Activated naive CD4-positive, alpha-beta T cell treated with anti-CD3 and anti-CD28 coated beads for 36 hours (primary cell): ENCODE results near the gene UBE2G2. TPM values are rescaled to one million over a fixed set of nuclear protein-coding genes. Genes with fewer than 3 reads are reported as not detected.

Experiments used
- CTCF ChIA-PET: fragments of 350-600 bp; sonication (Branson Sonifier 250); formaldehyde crosslinking; loops from one replicate; lab custom pipeline; 2021; ENCODE audit warnings: antibody characterized with exemption; lab: Charles Lee
- DNase-seq: peaks from one replicate; pipeline ENCODE4 v3.0.0-alpha.2; 2020
- H3K27ac Mint-ChIP-seq: one replicate; pipeline ENCODE4 v1.8.0; 2021; ENCODE audit warnings: mild to moderate bottlenecking, mixed read lengths
- H3K27me3 Mint-ChIP-seq: one replicate; pipeline ENCODE4 v1.8.0; 2021; ENCODE audit warnings: low read depth, mixed read lengths
- H3K36me3 Mint-ChIP-seq: one replicate; pipeline ENCODE4 v1.8.0; 2021; ENCODE audit warnings: low read depth, mixed read lengths
- H3K4me1 Mint-ChIP-seq: one replicate; pipeline ENCODE4 v1.8.0; 2021; ENCODE audit warnings: low read depth, mixed read lengths
- H3K4me3 Mint-ChIP-seq: one replicate; pipeline ENCODE4 v1.8.0; 2021; ENCODE audit warnings: mild to moderate bottlenecking, moderate library complexity, mixed read lengths
- H3K9me3 Mint-ChIP-seq: one replicate; pipeline ENCODE4 v1.8.0; 2021; ENCODE audit warnings: mixed read lengths
- intact Hi-C: fragments of 100-400 bp; cut with micrococcal nuclease; formaldehyde crosslinking; loops from one replicate; pipeline ENCODE4 v1.15.1; 2023
- total RNA-seq, 2 experiments: library from RNA; stranded (reverse); gene quantifications; one replicate each; pipeline ENCODE4 v1.2.3, GENCODE V29; 2021

UBE2G2 gene
- total RNA-seq, 2 experiments from 2014 or later: 94.0 to 95.2 TPM

DNA sequence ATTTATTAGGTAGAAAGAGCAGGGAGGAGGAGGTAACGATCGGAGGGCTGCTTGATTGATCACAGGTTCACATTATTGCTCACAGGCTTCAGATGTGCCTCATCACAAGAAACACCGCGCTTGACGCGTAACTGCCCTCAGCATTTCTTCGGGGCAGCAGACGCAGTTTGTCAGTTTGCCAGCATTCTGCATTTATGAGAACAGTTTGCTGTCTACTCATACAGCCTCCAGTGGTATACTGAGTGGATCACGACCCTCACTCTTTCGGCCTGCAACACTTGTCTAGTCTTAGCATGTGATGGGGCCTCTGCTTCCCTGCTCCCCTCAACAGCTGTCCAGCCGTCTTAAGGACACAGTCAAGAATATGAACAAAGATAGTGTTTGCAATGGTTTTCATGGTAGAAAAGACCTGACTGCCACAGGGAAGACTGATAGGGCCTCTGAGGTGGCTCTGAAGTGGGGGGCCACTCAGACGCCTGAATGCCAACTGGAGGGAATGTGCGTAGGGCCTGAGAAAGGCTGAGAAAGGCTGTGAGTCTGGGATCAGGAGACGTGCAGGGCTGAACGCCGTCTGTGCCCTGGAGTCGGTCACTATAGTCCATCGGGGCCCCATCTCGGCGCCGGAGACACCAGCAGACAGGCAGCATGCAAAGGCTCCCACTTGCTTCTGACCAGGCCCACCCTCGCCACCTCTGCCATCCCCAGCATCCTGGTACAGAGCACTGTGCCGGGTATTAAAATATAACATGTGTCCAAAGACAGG lies 45.0 kb downstream of the UBE2G2 start:
- H3K9me3 Mint-ChIP-seq: no peaks in the 10 kb centered on the region
- no peak overlapping the region for H3K27ac Mint-ChIP-seq
- H3K27me3 Mint-ChIP-seq: no peaks in the 10 kb centered on the region
- intact Hi-C loops: no loop called here
- no peak for DNase-seq
- CTCF ChIA-PET: no interaction called here
- H3K4me3 Mint-ChIP-seq: no peak overlapping the region
- H3K36me3 Mint-ChIP-seq: no peaks in the 10 kb centered on the region
- H3K4me1 Mint-ChIP-seq: no peaks in the 10 kb centered on the region

DNA sequence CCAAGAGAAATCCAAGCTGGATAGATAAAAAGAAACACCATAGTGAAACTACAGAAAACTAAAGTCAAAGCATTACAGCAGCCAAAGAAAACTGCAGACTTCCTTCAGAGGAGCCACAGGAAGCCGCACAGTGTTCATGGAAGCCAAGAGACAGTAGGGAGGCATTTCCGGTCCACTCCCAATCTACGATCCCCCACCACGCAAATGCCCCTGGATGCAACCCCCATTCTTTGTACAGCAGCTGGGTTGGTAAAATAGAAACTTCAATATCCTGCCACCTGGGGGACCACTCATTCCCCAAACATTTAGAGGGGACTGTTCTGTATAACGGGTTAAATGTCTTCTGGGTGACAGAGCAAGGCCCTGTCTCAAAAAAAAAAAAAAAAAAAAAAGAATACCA lies 46.4 kb downstream of the UBE2G2 start:
- no peaks in the 10 kb centered on the region for H3K36me3 Mint-ChIP-seq
- H3K9me3 Mint-ChIP-seq: no peaks in the 10 kb centered on the region
- intact Hi-C loops: no loop called here
- peaks cover 7% of the 10 kb centered on the region for H3K27me3 Mint-ChIP-seq
- no peak overlapping the region for H3K27ac Mint-ChIP-seq
- CTCF ChIA-PET: interaction anchor here (0.6 to 0.9 kb wide), 2 partner anchors 13 to 487 kb away, joined by 3 read pairs; no protein-coding TSS in a partner anchor
- H3K4me3 Mint-ChIP-seq: no peak overlapping the region
- H3K4me1 Mint-ChIP-seq: no peaks in the 10 kb centered on the region
- no peak for DNase-seq

DNA sequence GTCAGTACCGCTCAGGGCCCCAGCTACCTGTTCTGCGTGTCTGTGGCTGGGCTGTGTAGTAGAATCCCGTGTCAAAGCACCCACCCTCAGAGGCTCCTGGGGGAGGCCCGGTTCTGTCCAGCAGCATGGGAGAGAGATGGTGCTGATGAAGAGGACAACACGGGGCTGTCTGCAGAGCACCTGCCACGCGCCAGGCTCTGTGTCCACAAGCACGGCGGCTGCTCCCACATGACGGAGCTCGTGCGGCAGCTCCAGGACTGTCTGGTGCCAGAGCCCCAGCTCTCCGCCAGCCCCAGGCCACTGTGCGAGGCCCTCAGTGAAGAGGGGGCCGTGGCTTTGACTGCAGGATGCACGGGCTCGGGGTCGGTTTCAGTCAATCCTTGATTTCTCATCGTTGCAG lies 48.3 kb downstream of the UBE2G2 start:
- DNase-seq: no peak
- H3K27ac Mint-ChIP-seq: no peak overlapping the region
- no peaks in the 10 kb centered on the region for H3K9me3 Mint-ChIP-seq
- intact Hi-C loops: no loop called here
- H3K4me1 Mint-ChIP-seq: no peaks in the 10 kb centered on the region
- CTCF ChIA-PET: interaction anchor here (1.9 kb wide), 1 partner anchor 8 kb away, joined by 4 read pairs; no protein-coding TSS in a partner anchor
- no peak overlapping the region for H3K4me3 Mint-ChIP-seq
- H3K27me3 Mint-ChIP-seq: peaks cover 11% of the 10 kb centered on the region
- H3K36me3 Mint-ChIP-seq: no peaks in the 10 kb centered on the region

DNA sequence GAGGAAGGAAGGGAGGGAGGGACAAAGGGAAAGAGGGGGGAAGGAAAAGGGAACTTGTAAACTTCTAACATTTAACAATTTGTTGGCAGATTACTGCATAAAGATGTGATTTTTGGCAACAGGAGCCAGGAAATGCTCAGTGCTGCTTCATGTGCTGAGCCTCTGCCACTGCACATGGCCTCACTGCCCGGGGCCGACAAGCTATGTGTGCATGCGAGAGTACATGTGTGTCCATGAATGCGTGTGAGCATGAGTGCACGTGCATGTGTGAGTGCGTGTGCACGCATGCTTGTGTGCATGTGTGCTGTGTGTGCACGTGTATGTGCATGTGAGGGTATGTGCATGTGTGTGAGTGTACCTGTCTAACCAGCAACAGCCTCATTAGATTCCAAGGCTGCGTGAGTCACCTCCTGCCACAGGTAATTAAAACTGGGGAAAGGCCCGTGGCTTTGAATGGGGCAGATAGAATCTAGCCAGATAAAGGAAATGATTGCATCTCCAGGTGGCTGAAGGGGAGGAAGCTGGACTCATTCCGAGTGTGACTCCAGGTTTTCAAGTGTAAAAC lies 48.9 kb downstream of the UBE2G2 start:
- intact Hi-C loops: no loop called here
- CTCF ChIA-PET: interaction anchor here (1.9 kb wide), 1 partner anchor 9 kb away, joined by 4 read pairs; no protein-coding TSS in a partner anchor
- no peaks in the 10 kb centered on the region for H3K4me1 Mint-ChIP-seq
- DNase-seq: no peak
- H3K27me3 Mint-ChIP-seq: peaks cover 11% of the 10 kb centered on the region
- no peaks in the 10 kb centered on the region for H3K9me3 Mint-ChIP-seq
- no peak overlapping the region for H3K4me3 Mint-ChIP-seq
- no peak overlapping the region for H3K27ac Mint-ChIP-seq
- no peaks in the 10 kb centered on the region for H3K36me3 Mint-ChIP-seq

DNA sequence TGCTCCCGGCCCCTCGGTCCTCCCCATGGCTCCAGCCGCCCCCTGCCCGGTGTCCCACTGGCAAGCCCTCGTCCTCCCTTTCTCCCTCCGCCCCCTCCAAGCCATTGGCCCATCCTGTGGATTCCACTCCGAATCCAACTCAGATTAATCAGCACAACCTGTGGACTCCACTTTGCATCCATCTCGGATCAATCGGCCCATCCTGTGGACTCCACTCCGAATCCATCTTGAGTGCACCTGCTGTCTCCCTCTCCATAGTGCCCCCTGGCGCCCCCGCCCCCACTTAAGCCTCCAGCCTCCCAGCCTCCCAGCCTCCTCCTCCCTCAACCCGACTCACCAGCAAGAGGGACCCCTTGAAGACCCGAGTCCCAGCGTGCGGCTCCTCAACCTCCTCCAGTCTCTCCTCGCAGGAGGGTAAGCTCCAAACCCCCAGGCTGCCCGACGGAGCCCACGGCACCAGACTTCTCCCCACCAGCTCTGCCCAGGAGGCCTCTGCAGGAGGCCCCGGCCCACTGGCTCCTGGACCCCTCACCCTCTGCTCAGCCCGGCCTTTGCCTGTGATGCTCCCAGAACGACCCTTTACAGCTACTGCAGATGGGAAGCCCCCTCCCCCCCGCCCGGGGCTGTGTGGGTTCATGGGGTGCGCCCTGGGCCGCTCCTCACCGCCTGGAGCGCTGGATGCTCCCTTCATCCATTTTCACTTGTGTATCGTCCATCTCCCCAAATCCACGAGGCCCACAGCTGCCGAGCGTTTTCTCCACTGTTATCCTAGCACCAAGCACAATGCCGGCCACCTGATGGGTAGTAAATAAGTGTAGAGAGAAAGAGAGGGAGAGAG lies 49.6 kb downstream of the UBE2G2 start:
- intact Hi-C loops: no loop called here
- no peaks in the 10 kb centered on the region for H3K9me3 Mint-ChIP-seq
- H3K27ac Mint-ChIP-seq: no peak overlapping the region
- no peak for DNase-seq
- CTCF ChIA-PET: interaction anchor here (1.9 kb wide), 1 partner anchor 9 kb away, joined by 4 read pairs; no protein-coding TSS in a partner anchor
- H3K4me1 Mint-ChIP-seq: no peaks in the 10 kb centered on the region
- H3K4me3 Mint-ChIP-seq: no peak overlapping the region
- H3K27me3 Mint-ChIP-seq: peaks cover 11% of the 10 kb centered on the region
- no peaks in the 10 kb centered on the region for H3K36me3 Mint-ChIP-seq

DNA sequence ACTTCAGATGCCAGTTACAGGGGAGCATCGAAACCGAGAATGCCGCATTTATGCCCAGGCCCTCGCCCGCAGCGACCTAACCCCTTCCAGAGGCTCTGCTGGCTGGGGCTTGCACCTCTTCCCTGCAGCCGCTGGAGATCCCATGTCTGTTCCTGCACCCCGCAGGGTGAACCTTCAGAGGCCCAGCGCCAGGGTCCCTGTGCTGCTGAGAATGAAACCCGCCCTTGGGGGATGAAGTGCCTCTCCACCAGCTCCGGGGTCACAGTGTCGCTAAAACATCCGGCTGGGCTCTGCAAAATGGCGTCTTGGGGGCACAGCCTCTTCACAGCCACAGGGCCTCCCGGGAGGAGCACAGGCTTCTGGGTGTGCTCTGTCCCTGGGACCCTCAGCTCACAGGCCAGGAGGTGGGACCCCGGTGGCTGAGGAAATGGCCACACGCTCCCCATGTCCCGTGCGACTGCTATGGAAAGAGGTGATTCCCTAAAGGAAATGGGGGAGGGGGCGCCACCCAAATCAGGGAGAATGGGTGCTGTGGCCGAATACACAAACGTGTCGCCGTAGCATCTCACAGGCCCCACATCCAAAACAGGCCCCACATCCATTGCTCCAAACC lies 50.3 kb downstream of the UBE2G2 start:
- Mint-ChIP-seq H3K9me3 (no peaks in the 10 kb centered on the region), H3K27ac (no peak overlapping the region), H3K4me3 (no peak overlapping the region), H3K4me1 (no peaks in the 10 kb centered on the region), H3K27me3 (peaks cover 11% of the 10 kb centered on the region), H3K36me3 (no peaks in the 10 kb centered on the region)
- DNase-seq: no peak
- CTCF ChIA-PET: no interaction called here
- intact Hi-C loops: no loop called here

DNA sequence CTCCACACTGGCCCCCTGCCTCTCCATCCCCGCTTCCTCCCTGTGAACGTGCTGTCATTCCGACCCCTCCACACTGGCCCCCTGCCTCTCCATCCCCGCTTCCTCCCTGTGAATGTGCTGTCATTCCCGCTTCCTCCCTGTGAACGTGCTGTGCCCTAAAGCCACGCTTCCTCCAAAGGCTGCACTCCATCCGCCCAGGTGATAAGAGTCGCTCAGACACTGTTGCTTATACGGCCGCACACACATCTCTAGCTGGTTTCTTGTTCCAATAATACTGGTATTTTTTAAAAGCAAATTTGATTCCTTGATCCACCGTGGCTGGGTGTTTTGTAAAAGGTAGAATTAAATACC lies 51.0 kb downstream of the UBE2G2 start:
- intact Hi-C loops: no loop called here
- no peaks in the 10 kb centered on the region for H3K36me3 Mint-ChIP-seq
- peaks cover 11% of the 10 kb centered on the region for H3K27me3 Mint-ChIP-seq
- DNase-seq: no peak
- no peaks in the 10 kb centered on the region for H3K9me3 Mint-ChIP-seq
- no peak overlapping the region for H3K27ac Mint-ChIP-seq
- H3K4me1 Mint-ChIP-seq: no peaks in the 10 kb centered on the region
- CTCF ChIA-PET: interaction anchor here (1.3 kb wide), 1 partner anchor 167 kb away, joined by 3 read pairs; no protein-coding TSS in a partner anchor
- H3K4me3 Mint-ChIP-seq: no peak overlapping the region

DNA sequence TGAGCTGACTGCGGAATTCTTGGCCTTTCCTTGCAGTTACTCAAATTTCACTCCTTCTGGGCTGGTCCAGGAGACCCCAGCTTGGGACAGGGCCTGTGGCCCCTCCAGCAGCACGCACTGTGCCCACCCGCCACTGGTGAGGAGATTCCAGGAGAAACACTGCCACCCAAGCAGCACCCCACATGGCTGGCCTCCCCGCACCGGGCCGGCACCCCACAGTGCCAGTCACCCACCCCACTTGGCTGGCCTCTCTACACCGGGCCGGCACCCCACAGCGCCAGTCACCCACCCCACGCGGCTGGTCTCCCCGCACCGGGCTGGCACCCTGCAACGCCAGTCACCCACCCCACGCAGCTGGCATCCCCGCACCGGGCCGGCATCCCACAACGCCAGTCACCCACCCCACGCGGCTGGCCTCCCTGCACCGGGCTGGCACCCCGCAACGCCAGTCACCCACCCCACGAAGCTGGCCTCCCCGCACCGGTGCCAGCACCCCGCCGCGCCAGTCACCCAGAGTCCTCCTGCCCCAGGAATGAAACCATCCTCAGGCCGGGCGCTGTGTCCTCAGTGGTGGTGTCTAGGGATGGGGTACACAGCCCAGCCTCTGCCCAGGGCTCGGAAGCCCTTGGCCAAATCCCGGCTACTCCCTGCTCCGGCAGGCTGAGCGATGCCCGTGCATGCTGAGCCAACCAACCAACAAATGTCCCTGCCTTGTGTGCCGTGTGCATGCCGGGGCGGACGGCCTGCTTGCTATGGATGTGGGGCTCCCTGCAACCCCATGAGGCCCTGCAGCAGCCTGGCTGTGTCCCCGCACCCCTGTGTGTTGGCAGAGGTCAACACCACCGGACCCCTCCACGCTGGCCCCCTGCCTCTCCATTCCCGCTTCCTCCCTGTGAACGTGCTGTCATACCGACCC lies 51.6 kb downstream of the UBE2G2 start:
- no peak for DNase-seq
- intact Hi-C loops: no loop called here
- no peaks in the 10 kb centered on the region for H3K36me3 Mint-ChIP-seq
- CTCF ChIA-PET: interaction anchor here (1.2 to 1.3 kb wide), 2 partner anchors 166 to 240 kb away, joined by 3 read pairs; no protein-coding TSS in a partner anchor
- H3K4me1 Mint-ChIP-seq: no peaks in the 10 kb centered on the region
- H3K27me3 Mint-ChIP-seq: peaks cover 11% of the 10 kb centered on the region
- no peaks in the 10 kb centered on the region for H3K9me3 Mint-ChIP-seq
- H3K27ac Mint-ChIP-seq: no peak overlapping the region
- no peak overlapping the region for H3K4me3 Mint-ChIP-seq

DNA sequence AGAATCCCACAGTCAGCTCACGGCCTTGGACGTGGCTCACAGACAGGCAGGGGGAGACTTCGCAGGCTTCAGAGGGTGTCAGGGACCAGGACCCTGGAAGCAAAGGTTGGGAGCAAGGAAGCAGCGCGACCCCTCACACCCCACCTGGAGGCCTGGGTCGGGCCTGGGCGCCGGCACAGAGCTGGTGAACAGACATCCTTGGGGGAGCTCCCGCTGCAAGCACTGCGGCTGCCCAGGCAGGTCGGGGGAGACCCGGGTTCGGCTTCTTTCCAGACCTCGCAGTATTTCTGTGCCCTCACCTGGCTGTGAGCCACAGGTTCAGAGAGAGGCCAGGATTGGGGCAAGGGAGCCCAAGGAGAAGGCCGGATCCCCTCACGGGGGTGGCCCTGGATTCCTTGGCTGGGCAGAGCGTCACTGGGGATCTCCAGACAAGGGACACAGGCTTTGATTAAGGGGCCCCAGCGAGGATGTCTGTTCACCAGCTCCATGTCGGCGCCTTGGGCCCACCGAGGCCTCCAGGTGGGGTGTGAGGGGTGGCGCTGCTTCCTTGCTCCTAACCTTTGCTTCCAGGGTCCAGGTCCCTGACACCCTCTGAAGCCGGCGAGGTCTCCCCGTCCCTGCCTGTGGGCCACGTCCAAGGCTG lies 52.4 kb downstream of the UBE2G2 start:
- no peak for DNase-seq
- Mint-ChIP-seq H3K36me3 (no peaks in the 10 kb centered on the region), H3K27ac (no peak overlapping the region), H3K4me1 (no peaks in the 10 kb centered on the region), H3K4me3 (no peak overlapping the region), H3K27me3 (peaks cover 11% of the 10 kb centered on the region), H3K9me3 (no peaks in the 10 kb centered on the region)
- CTCF ChIA-PET: interaction anchor here (0.6 to 1.3 kb wide), 3 partner anchors 22 to 239 kb away, joined by 3 read pairs; no protein-coding TSS in a partner anchor
- intact Hi-C loops: no loop called here

DNA sequence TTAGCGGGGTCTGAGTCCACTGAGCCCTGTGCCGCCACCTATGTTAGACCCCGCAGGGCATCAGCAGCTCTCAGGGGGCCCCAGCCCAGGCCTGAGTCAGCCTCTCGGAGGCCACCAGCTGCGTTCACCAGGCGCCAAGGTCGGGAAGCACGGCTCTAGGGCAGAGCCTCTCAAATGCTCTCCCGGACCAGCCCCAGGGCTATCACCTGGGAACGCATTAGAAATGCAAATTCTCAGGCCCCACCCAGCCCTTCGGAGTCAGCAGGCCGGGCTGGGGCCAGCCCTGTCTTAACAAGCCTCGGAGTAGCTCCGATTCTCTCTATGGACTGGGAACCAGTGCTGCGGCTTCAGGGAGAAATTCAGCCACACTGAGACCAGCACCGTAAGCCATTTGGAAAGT lies 53.0 kb downstream of the UBE2G2 start:
- DNase-seq: no peak
- no peaks in the 10 kb centered on the region for H3K36me3 Mint-ChIP-seq
- peaks cover 11% of the 10 kb centered on the region for H3K27me3 Mint-ChIP-seq
- CTCF ChIA-PET: interaction anchor here (0.6 kb wide), 1 partner anchor 23 kb away, joined by 3 read pairs; no protein-coding TSS in a partner anchor
- intact Hi-C loops: no loop called here
- no peak overlapping the region for H3K27ac Mint-ChIP-seq
- no peaks in the 10 kb centered on the region for H3K9me3 Mint-ChIP-seq
- H3K4me3 Mint-ChIP-seq: no peak overlapping the region
- no peaks in the 10 kb centered on the region for H3K4me1 Mint-ChIP-seq
